LNCaP clone FGC (cell line): ENCODE measurements around the gene WNK1.
"Not testable (repeated sequence)": the region's sequence is repeated elsewhere in the genome, so short reads cannot be mapped to it uniquely, and the experiment has no call there.

Source experiments
- DNase-seq: peaks from one replicate; pipeline ENCODE4 v3.0.0-alpha.2; 2011; ENCODE audit warnings: low read depth
- H3K4me3 ChIP-seq: 2 replicates; pipeline ENCODE4 v1.5.1; 2011; ENCODE audit warnings: mild to moderate bottlenecking, low read depth, low read length, control low read depth
- TF ChIP-seq, protein P1 (sequence below): IDR thresholded peaks from 2 replicates; pipeline ENCODE4 v1.5.1; 2012; ENCODE audit warnings: mild to moderate bottlenecking; ENCODE audit not compliant: control insufficient read depth, insufficient read depth; ENCODE audit errors: extremely low read depth

Gene WNK1

GRCh38 chr12:779745-780734 lies 27.7 kb downstream of the WNK1 start:
- no peak for DNase-seq
- H3K4me3 ChIP-seq = no peak overlapping the region

DNA sequence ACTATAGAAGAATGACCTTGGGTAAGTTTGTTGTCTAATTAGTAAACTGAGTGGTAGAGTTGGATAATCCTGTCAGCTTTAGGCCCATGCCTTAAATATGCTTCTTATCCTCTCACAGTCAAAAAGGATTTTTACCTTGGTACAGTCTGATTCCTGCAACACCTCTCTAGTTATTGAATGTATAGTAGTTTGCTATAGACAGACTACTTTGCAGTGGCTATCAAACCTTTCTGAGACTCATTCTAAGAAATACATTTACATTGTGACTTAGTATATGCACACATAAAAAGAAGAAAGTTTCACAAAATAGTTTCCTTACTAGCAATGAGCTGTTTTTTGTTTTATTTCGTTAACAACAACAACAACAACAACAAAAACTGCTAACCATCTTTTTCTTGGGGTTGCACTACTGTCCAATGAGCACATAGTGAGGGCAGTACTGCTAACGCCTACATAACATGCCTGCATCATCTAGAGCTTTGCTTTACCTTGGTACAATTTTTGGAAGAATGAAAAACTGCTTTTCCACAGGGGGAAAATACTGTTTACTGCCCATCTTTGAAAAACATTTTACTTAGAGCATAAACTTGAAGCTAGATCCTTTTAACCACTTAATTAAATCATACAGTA lies 28.5 kb downstream of the WNK1 start:
- H3K4me3 ChIP-seq = no peak overlapping the region

More at GRCh38 chr12:779745-780734, 27.7 kb downstream of the WNK1 start:
- TF ChIP-seq, protein P1, sequence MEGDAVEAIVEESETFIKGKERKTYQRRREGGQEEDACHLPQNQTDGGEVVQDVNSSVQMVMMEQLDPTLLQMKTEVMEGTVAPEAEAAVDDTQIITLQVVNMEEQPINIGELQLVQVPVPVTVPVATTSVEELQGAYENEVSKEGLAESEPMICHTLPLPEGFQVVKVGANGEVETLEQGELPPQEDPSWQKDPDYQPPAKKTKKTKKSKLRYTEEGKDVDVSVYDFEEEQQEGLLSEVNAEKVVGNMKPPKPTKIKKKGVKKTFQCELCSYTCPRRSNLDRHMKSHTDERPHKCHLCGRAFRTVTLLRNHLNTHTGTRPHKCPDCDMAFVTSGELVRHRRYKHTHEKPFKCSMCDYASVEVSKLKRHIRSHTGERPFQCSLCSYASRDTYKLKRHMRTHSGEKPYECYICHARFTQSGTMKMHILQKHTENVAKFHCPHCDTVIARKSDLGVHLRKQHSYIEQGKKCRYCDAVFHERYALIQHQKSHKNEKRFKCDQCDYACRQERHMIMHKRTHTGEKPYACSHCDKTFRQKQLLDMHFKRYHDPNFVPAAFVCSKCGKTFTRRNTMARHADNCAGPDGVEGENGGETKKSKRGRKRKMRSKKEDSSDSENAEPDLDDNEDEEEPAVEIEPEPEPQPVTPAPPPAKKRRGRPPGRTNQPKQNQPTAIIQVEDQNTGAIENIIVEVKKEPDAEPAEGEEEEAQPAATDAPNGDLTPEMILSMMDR = no peak

GRCh38 chr12:785706-786105 lies 33.3 kb downstream of the WNK1 start:
- H3K4me3 ChIP-seq = no peak overlapping the region
- TF ChIP-seq, protein P1 = no peak
- DNase-seq = no peak

More for the DNA sequence above, 28.5 kb downstream of the WNK1 start:
- TF ChIP-seq, protein P1 = no peak
- DNase-seq = no peak

GRCh38 chr12:788288-788687 lies 35.9 kb downstream of the WNK1 start:
- no peak for DNase-seq
- TF ChIP-seq, protein P1 = no peak
- H3K4me3 ChIP-seq = no peak overlapping the region

DNA sequence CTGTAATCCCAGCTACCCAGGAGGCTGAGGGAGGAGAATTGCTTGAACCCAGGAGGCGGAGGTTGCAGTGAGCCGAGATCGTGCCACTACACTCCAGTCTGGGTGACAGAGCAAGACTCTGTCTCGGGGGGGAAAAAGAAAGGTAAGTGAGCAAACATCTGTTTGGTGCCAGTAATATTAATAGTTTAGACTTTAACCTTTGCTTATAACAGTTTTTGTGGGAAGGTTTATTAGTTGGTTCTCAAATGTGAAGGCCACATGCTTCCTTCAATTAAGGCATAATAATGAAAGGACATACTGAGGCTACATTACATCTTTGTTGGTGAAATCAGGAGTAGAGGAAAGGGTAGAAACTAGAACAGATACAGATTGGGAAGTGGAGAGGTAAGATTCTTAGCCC lies 36.4 kb downstream of the WNK1 start:
- DNase-seq, H3K4me3 ChIP-seq: not testable (repeated sequence)

DNA sequence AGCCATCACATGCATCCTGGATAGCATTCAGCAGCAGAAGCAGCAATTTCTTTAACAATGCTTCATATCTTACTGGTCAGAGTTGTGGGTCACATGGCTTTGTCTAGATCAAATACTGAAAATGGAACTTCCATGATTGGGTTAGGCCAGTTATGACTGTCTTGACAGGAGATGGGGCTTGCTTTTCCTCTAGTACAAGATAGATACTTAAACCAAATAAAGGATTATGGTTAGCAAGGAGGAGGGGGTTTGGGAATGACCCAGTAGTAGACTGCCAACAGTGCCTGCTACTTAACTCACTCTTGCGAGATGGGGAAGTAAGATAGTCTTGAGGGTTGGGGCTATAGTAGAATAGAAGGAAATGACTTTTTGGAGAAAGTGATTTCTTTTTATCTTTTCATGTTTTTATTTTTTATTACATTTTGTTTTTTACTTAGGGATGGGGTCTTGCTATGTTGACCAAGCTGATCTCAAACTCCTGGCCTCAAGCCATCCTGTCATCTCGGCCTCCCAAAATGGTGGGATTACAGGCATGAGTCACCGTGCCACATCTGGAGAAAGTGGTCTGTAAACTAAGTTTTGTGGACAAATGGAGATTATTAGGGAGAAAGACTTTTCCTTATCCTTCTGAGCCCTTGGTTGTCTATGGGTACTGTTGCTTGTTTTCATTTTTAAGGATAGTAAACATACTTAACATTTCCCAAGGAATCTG lies 37.6 kb downstream of the WNK1 start:
- no peak overlapping the region for H3K4me3 ChIP-seq
- DNase-seq = no peak
- TF ChIP-seq, protein P1 = no peak

DNA sequence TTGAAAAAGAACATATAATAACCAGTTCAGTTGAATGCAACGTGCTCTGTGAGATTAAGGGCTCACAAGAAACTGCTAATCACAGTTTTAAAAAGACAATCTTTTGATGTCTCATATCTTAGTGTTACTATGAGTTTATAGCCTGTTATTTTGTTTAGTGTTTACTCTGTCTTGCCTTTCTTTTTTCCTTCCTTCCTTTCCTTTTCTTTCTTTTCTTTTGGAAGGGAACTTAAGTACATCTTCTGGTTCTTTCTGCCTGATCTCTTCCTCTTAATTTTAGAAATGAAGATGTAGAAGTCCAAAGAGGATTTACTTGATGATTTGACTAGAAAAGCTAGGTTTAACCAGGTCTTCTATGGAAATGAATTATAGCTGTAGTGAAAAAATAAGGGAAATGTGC lies 38.2 kb downstream of the WNK1 start:
- DNase-seq = no peak
- TF ChIP-seq, protein P1 = no peak

More for the DNA sequence above, 38.2 kb downstream of the WNK1 start:
- no peak overlapping the region for H3K4me3 ChIP-seq
